ENCODE data around the gene HERPUD2. TPM values are rescaled to one million over a fixed set of nuclear protein-coding genes. Genes with fewer than 3 reads are reported as not detected.

The HERPUD2 gene
- total RNA-seq, 4 donors from 2014 or later, result 20.2 to 32.4 (median 27.5) TPM

GRCh38 chr7:35716038-35716803, 21.3 kb upstream of the HERPUD2 start:
- Histone ChIP-seq H3K27me3 (no peaks in the 10 kb centered on the region), H3K4me1 (peaks cover 0 to 29% (median 0%) of the 10 kb centered on the region in 3 donors), H3K4me3 (peak overlapping the region in 1 of 4 donors; percentile 48), H3K36me3 (no peaks in the 10 kb centered on the region), H3K9me3 (no peaks in the 10 kb centered on the region), H3K27ac (peak overlapping the region in 2 of 4 donors; percentile 16 to 29)
- 27 to 48% methylated on average over 5 of the region's 5 CpGs for WGBS, 2 donors
- DNase-seq, result no peak
- no peak for TF ChIP-seq POLR2A (IDR thresholded peaks at IDR 0.05)
- TF ChIP-seq CTCF (IDR thresholded peaks at IDR 0.05), result no peak
- intact Hi-C loops (cut with DNase I), result no loop called here

GRCh38 chr7:35714862-35715261, 19.9 kb upstream of the HERPUD2 start:
- Histone ChIP-seq H3K27ac (peak overlapping the region in 1 of 4 donors; percentile 18), H3K36me3 (no peaks in the 10 kb centered on the region), H3K9me3 (no peaks in the 10 kb centered on the region), H3K4me3 (no peak overlapping the region), H3K27me3 (no peaks in the 10 kb centered on the region), H3K4me1 (peaks cover 0 to 32% (median 0%) of the 10 kb centered on the region in 3 donors)
- DNase-seq, result no peak
- WGBS, 2 donors, result 82 to 92% methylated on average over 1 of the region's 1 CpG
- intact Hi-C loops (cut with DNase I), result no loop called here
- TF ChIP-seq POLR2A (IDR thresholded peaks at IDR 0.05), result no peak
- TF ChIP-seq CTCF (IDR thresholded peaks at IDR 0.05), result peak in 1 of 6 experiments; percentile 13

- H3K27ac ChIP-seq, result peak overlapping the region in 1 of 4 donors; percentile 18
- 83 to 90% methylated on average over 1 of the region's 1 CpG for WGBS, 2 donors
- TF ChIP-seq POLR2A (IDR thresholded peaks at IDR 0.05) (no peak), CTCF (IDR thresholded peaks at IDR 0.05) (no peak)
- no peaks in the 10 kb centered on the region for H3K36me3 ChIP-seq
- H3K9me3 ChIP-seq, result no peaks in the 10 kb centered on the region
- peaks cover 0 to 35% (median 0%) of the 10 kb centered on the region in 3 donors for H3K4me1 ChIP-seq
- no peaks in the 10 kb centered on the region for H3K27me3 ChIP-seq
- intact Hi-C loops (cut with DNase I), result no loop called here
- DNase-seq, result no peak
- H3K4me3 ChIP-seq, result no peak overlapping the region
Observed at GRCh38 chr7:35714407-35714806, 19.5 kb upstream of the HERPUD2 start.

GRCh38 chr7:35712563-35713226, 17.8 kb upstream of the HERPUD2 start:
- no peak for DNase-seq
- 94 to 96% methylated on average over 7 of the region's 7 CpGs for WGBS, 2 donors
- H3K36me3 ChIP-seq, result no peaks in the 10 kb centered on the region
- H3K4me3 ChIP-seq, result no peak overlapping the region
- no peak overlapping the region for H3K27ac ChIP-seq
- TF ChIP-seq POLR2A (IDR thresholded peaks at IDR 0.05) (no peak), CTCF (IDR thresholded peaks at IDR 0.05) (no peak)
- peaks cover 0 to 38% (median 0%) of the 10 kb centered on the region in 3 donors for H3K4me1 ChIP-seq
- no peaks in the 10 kb centered on the region for H3K9me3 ChIP-seq
- H3K27me3 ChIP-seq, result no peaks in the 10 kb centered on the region
- intact Hi-C loops (cut with DNase I), result no loop called here

- Histone ChIP-seq H3K36me3 (no peaks in the 10 kb centered on the region), H3K9me3 (no peaks in the 10 kb centered on the region), H3K4me1 (peaks cover 0 to 14% (median 0%) of the 10 kb centered on the region in 3 donors), H3K27me3 (no peaks in the 10 kb centered on the region), H3K4me3 (no peak overlapping the region), H3K27ac (no peak overlapping the region)
- WGBS, 2 donors, result 50 to 63% methylated on average over 4 of the region's 4 CpGs
- intact Hi-C loops (cut with DNase I), result loop anchor here (10.0 kb wide), 1 partner anchor 97 kb away; the partner anchor contains the start of gene SEPTIN7
- no peak for DNase-seq
- no peak for TF ChIP-seq POLR2A (IDR thresholded peaks at IDR 0.05)
- no peak for TF ChIP-seq CTCF (IDR thresholded peaks at IDR 0.05)
Observed at GRCh38 chr7:35707422-35707821, 12.5 kb upstream of the HERPUD2 start.
